B cell (primary cell): ENCODE measurements around the gene CREG1. TPM values are rescaled to one million over a fixed set of nuclear protein-coding genes. Genes with fewer than 3 reads are reported as not detected.

Experiments
- ATAC-seq: fragments of 200-7000 bp; cut with Tn5 transposase; one replicate; pipeline ENCODE4 v1.10.0; 2021; ENCODE audit warnings: low read depth, mild to moderate bottlenecking, moderate number of reproducible peaks, moderate library complexity
- CTCF ChIA-PET: fragments of 350-600 bp; sonication (Branson Sonifier 250); formaldehyde crosslinking; loops from one replicate; lab custom pipeline; 2021; ENCODE audit warnings: antibody characterized with exemption, inconsistent platforms; lab: Charles Lee
- POLR2A ChIA-PET: fragments of 350-600 bp; sonication (Branson Sonifier 250); formaldehyde crosslinking; loops from one replicate; lab custom pipeline; 2021; ENCODE audit warnings: antibody characterized with exemption; lab: Charles Lee
- DNase-seq: peaks from one replicate; pipeline ENCODE4 v3.0.0; 2013
- H2AFZ ChIP-seq: 2 replicates; pipeline ENCODE4 v1.6.1; 2012; ENCODE audit warnings: mild to moderate bottlenecking, low read depth, low read length; ENCODE audit not compliant: insufficient read depth, poor library complexity, severe bottlenecking
- H3K27ac ChIP-seq, 2 donors: 1 replicate in 1 of 2; 2 replicates in 1 of 2; pipeline ENCODE4 v1.5.1; 2012 to 2013; ENCODE audit warnings: low read length in 2 of 2, mild to moderate bottlenecking in 2 of 2, moderate library complexity in 1 of 2
- H3K27me3 ChIP-seq, 4 experiments: fragments of 200-600 bp in 1 of 4; sonication (generic) in 1 of 4; replicated peaks in 1 of 4; 1 replicate in 2 of 4; 2 replicates in 2 of 4; pipeline versions ENCODE4 v1.6.1 to v1.7.0; 2013 to 2016; ENCODE audit warnings: low read length in 3 of 4, mild to moderate bottlenecking in 2 of 4, mixed read lengths in 1 of 4, moderate library complexity in 1 of 4; ENCODE audit not compliant: insufficient read depth in 4 of 4, control insufficient read depth in 3 of 4; ENCODE audit errors: control extremely low read depth in 1 of 4
- H3K36me3 ChIP-seq, 2 experiments: replicated peaks in 1 of 2; 1 replicate in 1 of 2; 2 replicates in 1 of 2; pipeline versions ENCODE4 v1.6.1 to v1.7.1; 2013; ENCODE audit warnings: low read length in 1 of 2; ENCODE audit not compliant: insufficient read depth in 2 of 2, control insufficient read depth in 1 of 2; ENCODE audit errors: control extremely low read depth in 1 of 2, extremely low read depth in 1 of 2
- H3K4me1 ChIP-seq, 2 donors: fragments of 200-600 bp in 1 of 2; sonication (generic) in 1 of 2; 1 replicate in 1 of 2; 2 replicates in 1 of 2; pipeline versions ENCODE4 v1.5.1 to v1.6.1; 2013 to 2017; ENCODE audit warnings: low read length in 2 of 2; ENCODE audit not compliant: control insufficient read depth in 2 of 2, insufficient read depth in 2 of 2
- H3K4me2 ChIP-seq: replicated peaks from 2 replicates; pipeline ENCODE3; 2012; ENCODE audit warnings: mild to moderate bottlenecking, low read depth, low read length; ENCODE audit not compliant: poor library complexity, severe bottlenecking
- H3K4me3 ChIP-seq, 5 experiments: fragments of 200-600 bp in 1 of 5; sonication (generic) in 1 of 5; 1 replicate in 3 of 5; 2 replicates in 2 of 5; pipeline versions ENCODE4 v1.5.1 to v1.7.0; 2011 to 2016; ENCODE audit warnings: low read length in 4 of 5, mild to moderate bottlenecking in 4 of 5, low read depth in 2 of 5, control low read depth in 1 of 5, moderate library complexity in 1 of 5; ENCODE audit not compliant: insufficient read depth in 1 of 5; ENCODE audit errors: control extremely low read depth in 1 of 5, extremely low read depth in 1 of 5
- H3K79me2 ChIP-seq: fragments of 200-600 bp; sonication (generic); one replicate; pipeline ENCODE4 v1.6.0; 2016; ENCODE audit warnings: low read length; ENCODE audit not compliant: control insufficient read depth, insufficient read depth
- H3K9ac ChIP-seq: fragments of 200-600 bp; sonication (generic); 2 replicates; pipeline ENCODE4 v1.6.1; 2017; ENCODE audit warnings: mild to moderate bottlenecking, low read length, moderate library complexity
- H3K9me3 ChIP-seq, 3 donors: one replicate each; pipeline versions ENCODE4 v1.6.1 to v1.7.1; 2013; ENCODE audit warnings: low read length in 2 of 3; ENCODE audit not compliant: control insufficient read depth in 2 of 3, insufficient read depth in 1 of 3; ENCODE audit errors: control extremely low read depth in 1 of 3
- H4K20me1 ChIP-seq: 2 replicates; pipeline ENCODE4 v1.6.0; 2012; ENCODE audit warnings: mild to moderate bottlenecking, low read length; ENCODE audit not compliant: insufficient read depth, control insufficient read depth, poor library complexity, severe bottlenecking
- H3K27ac Mint-ChIP-seq: one replicate; pipeline ENCODE4 v1.8.0; 2021; ENCODE audit warnings: mixed read lengths
- H3K27me3 Mint-ChIP-seq: one replicate; pipeline ENCODE4 v1.8.0; 2021; ENCODE audit warnings: mixed read lengths
- H3K4me1 Mint-ChIP-seq: one replicate; pipeline ENCODE4 v1.8.0; 2021; ENCODE audit warnings: mixed read lengths
- H3K4me3 Mint-ChIP-seq: one replicate; pipeline ENCODE4 v1.8.0; 2021; ENCODE audit warnings: mixed read lengths
- H3K9me3 Mint-ChIP-seq: one replicate; pipeline ENCODE4 v1.8.0; 2022; ENCODE audit warnings: mixed read lengths; ENCODE audit not compliant: insufficient read depth
- EZH2 ChIP-seq: IDR thresholded peaks from 2 replicates; pipeline ENCODE4 v1.6.1; 2012; ENCODE audit warnings: borderline replicate concordance, low read depth, mild to moderate bottlenecking, moderate library complexity, low read length; ENCODE audit not compliant: insufficient read depth, poor library complexity, severe bottlenecking
- WGBS: methylation state at CpG from one replicate; pipeline ENCODE4 v1.1.5; 2013; ENCODE audit warnings: missing lambda C conversion rate; ENCODE audit not compliant: insufficient coverage; 5-methylcytosine and 5-hydroxymethylcytosine counted together
- intact Hi-C: fragments of 100-400 bp; cut with micrococcal nuclease; formaldehyde crosslinking; loops from one replicate; pipeline ENCODE4 v1.10.0; 2022
- polyA plus RNA-seq: library from polyadenylated mRNA; depleted of rRNA; stranded (reverse); fragments of >200 nt; gene quantifications from 2 replicates; pipeline ENCODE4 v1.2.3, GENCODE V29; 2012
- total RNA-seq, 2 donors: library from RNA; stranded (reverse); fragments of 120-200 nt in 1 of 2; gene quantifications; 1 replicate in 1 of 2; 2 replicates in 1 of 2; pipeline versions ENCODE4 v1.2.3 to v1.2.4, GENCODE V29; 2013 to 2022
- TF ChIP-seq, protein P1 (sequence below): fragments of 200-600 bp; IDR thresholded peaks from one replicate; pipeline ENCODE4 v1.8.0; 2022; ENCODE audit warnings: antibody characterized with exemption, mild to moderate bottlenecking

Gene CREG1
- total and polyA plus RNA-seq, 2 donors (not counting 1 experiment from before 2014, with no cell fraction given), result 7.5 to 8.4 TPM

DNA sequence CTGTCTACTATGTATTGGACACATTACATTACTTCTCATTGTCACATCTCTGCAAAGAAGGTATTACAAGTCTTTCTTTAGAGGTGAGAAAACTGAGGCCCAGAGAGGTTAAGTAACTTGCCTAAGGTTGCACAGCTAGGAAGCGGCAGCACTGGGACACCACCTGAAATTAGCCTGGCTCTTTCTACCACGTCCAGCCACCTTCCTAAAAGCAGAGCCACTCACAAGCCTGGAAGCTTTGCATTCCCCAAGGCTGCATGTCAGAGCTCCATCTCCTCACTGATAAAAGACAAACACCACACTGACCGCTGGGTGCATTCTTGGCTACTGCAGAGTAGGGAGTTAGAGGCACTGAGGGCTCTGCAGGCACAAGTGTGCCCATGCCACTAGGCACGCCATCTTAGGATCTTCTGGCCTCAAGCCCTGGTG is 37.7 kb downstream of the CREG1 start:
- H2AFZ ChIP-seq, result no peak overlapping the region
- POLR2A ChIA-PET, result no interaction called here
- H3K4me3 ChIP-seq, result no peak overlapping the region
- Mint-ChIP-seq H3K27ac (no peak overlapping the region), H3K4me3 (no peak overlapping the region), H3K27me3 (peaks cover 24% of the 10 kb centered on the region), H3K4me1 (peaks cover 2% of the 10 kb centered on the region), H3K9me3 (no peaks in the 10 kb centered on the region)
- CTCF ChIA-PET, result interaction anchor here (1.1 to 1.7 kb wide), 3 partner anchors 14 to 248 kb away, joined by 3 to 5 read pairs (median 3); no protein-coding TSS in a partner anchor
- H3K9ac ChIP-seq, result no peak overlapping the region
- H3K9me3 ChIP-seq, result no peaks in the 10 kb centered on the region
- TF ChIP-seq, protein P1, sequence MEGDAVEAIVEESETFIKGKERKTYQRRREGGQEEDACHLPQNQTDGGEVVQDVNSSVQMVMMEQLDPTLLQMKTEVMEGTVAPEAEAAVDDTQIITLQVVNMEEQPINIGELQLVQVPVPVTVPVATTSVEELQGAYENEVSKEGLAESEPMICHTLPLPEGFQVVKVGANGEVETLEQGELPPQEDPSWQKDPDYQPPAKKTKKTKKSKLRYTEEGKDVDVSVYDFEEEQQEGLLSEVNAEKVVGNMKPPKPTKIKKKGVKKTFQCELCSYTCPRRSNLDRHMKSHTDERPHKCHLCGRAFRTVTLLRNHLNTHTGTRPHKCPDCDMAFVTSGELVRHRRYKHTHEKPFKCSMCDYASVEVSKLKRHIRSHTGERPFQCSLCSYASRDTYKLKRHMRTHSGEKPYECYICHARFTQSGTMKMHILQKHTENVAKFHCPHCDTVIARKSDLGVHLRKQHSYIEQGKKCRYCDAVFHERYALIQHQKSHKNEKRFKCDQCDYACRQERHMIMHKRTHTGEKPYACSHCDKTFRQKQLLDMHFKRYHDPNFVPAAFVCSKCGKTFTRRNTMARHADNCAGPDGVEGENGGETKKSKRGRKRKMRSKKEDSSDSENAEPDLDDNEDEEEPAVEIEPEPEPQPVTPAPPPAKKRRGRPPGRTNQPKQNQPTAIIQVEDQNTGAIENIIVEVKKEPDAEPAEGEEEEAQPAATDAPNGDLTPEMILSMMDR, result no peak
- no peak for TF ChIP-seq EZH2
- H4K20me1 ChIP-seq, result no peaks in the 10 kb centered on the region
- no peak overlapping the region for H3K27ac ChIP-seq
- ATAC-seq (no peak), DNase-seq (no peak)
- H3K27me3 ChIP-seq, result peaks cover 0 to 13% (median 6%) of the 10 kb centered on the region in 4 experiments
- no peaks in the 10 kb centered on the region for H3K36me3 ChIP-seq
- WGBS, result 95% methylated on average over 4 of the region's 4 CpGs
- no peaks in the 10 kb centered on the region for H3K4me1 ChIP-seq
- no peak overlapping the region for H3K4me2 ChIP-seq
- intact Hi-C loops, result no loop called here
- H3K79me2 ChIP-seq, result no peaks in the 10 kb centered on the region

DNA sequence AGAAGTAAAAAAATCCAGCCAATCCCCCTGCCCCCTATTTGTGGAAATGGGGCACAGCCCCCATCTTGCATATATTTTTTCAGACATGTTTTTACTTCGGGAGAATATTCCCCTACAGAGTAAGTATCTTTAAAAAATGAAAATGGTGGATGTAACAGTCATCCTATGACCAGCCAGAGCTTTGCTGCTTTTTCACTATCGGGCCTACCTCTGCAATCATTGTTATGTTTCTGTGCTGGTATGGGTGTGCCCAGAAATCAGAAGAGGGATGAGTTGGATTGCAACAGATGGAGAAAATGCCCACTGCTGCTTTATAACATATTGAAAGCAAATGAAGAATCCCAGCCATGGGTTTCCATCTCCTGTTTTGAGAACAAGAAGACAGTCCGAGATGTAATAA is 38.1 kb downstream of the CREG1 start:
- H3K4me2 ChIP-seq, result no peak overlapping the region
- Mint-ChIP-seq H3K4me3 (no peak overlapping the region), H3K27ac (no peak overlapping the region), H3K4me1 (peaks cover 2% of the 10 kb centered on the region), H3K9me3 (no peaks in the 10 kb centered on the region), H3K27me3 (peaks cover 25% of the 10 kb centered on the region)
- WGBS, result no CpG with 5 or more reads among the region's 3 CpGs
- H3K4me1 ChIP-seq, result no peaks in the 10 kb centered on the region
- DNase-seq (no peak), ATAC-seq (no peak)
- ChIA-PET POLR2A (no interaction called here), CTCF (interaction anchor here (1.1 to 1.7 kb wide), 4 partner anchors 9 to 248 kb away, joined by 3 to 5 read pairs (median 4); no protein-coding TSS in a partner anchor)
- H3K36me3 ChIP-seq, result no peaks in the 10 kb centered on the region
- H3K4me3 ChIP-seq, result no peak overlapping the region
- intact Hi-C loops, result no loop called here
- H3K27ac ChIP-seq, result no peak overlapping the region
- TF ChIP-seq, protein P1, result no peak
- no peak for TF ChIP-seq EZH2
- H3K9me3 ChIP-seq, result no peaks in the 10 kb centered on the region
- peaks cover 0 to 13% (median 6%) of the 10 kb centered on the region in 4 experiments for H3K27me3 ChIP-seq
- no peaks in the 10 kb centered on the region for H4K20me1 ChIP-seq
- H3K79me2 ChIP-seq, result no peaks in the 10 kb centered on the region
- H3K9ac ChIP-seq, result no peak overlapping the region
- H2AFZ ChIP-seq, result no peak overlapping the region
